ENCODE measurements around the gene KCNH8. TPM values are rescaled to one million over a fixed set of nuclear protein-coding genes. Genes with fewer than 3 reads are reported as not detected.

The KCNH8 gene
- total RNA-seq, 2 donors from 2014 or later = 0.75 TPM; not detected in 1

GRCh38 chr3:19274576-19274975 is 126.3 kb downstream of the KCNH8 start:
- no peaks in the 10 kb centered on the region for H3K9me3 ChIP-seq (ENCODE audit: control insufficient read depth, low read length, poor library complexity, severe bottlenecking)
- Mint-ChIP-seq H3K27me3 (no peaks in the 10 kb centered on the region), H3K27ac (no peak overlapping the region), H3K36me3 (ENCODE audit: low read depth) (no peaks in the 10 kb centered on the region), H3K4me1 (no peaks in the 10 kb centered on the region), H3K4me3 (no peak overlapping the region)
- DNase-seq (no peak), ATAC-seq (no peak)

- Mint-ChIP-seq H3K27me3 (no peaks in the 10 kb centered on the region), H3K4me3 (no peak overlapping the region), H3K27ac (no peak overlapping the region), H3K4me1 (no peaks in the 10 kb centered on the region), H3K36me3 (ENCODE audit: low read depth) (no peaks in the 10 kb centered on the region)
- H3K9me3 ChIP-seq (ENCODE audit: control insufficient read depth, low read length, poor library complexity, severe bottlenecking) = no peaks in the 10 kb centered on the region
- DNase-seq = no peak
- no peak for ATAC-seq
Observed at GRCh38 chr3:19284974-19285373, 136.7 kb downstream of the KCNH8 start.

GRCh38 chr3:19293295-19293694 is 145.0 kb downstream of the KCNH8 start:
- no peak for ATAC-seq
- Mint-ChIP-seq H3K4me3 (no peak overlapping the region), H3K27ac (no peak overlapping the region), H3K4me1 (no peaks in the 10 kb centered on the region), H3K36me3 (ENCODE audit: low read depth) (no peaks in the 10 kb centered on the region), H3K27me3 (no peaks in the 10 kb centered on the region)
- no peaks in the 10 kb centered on the region for H3K9me3 ChIP-seq (ENCODE audit: control insufficient read depth, low read length, poor library complexity, severe bottlenecking)
- DNase-seq = no peak

- Mint-ChIP-seq H3K4me1 (no peaks in the 10 kb centered on the region), H3K36me3 (ENCODE audit: low read depth) (no peaks in the 10 kb centered on the region), H3K27me3 (no peaks in the 10 kb centered on the region), H3K4me3 (no peak overlapping the region), H3K27ac (no peak overlapping the region)
- DNase-seq (no peak), ATAC-seq (no peak)
- no peaks in the 10 kb centered on the region for H3K9me3 ChIP-seq (ENCODE audit: control insufficient read depth, low read length, poor library complexity, severe bottlenecking)
Observed at GRCh38 chr3:19295208-19295607, 146.9 kb downstream of the KCNH8 start.

- ATAC-seq (no peak), DNase-seq (no peak)
- no peaks in the 10 kb centered on the region for H3K27me3 Mint-ChIP-seq
- no peaks in the 10 kb centered on the region for H3K9me3 ChIP-seq (ENCODE audit: control insufficient read depth, low read length, poor library complexity, severe bottlenecking)
- H3K4me3 Mint-ChIP-seq = no peak overlapping the region
- no peaks in the 10 kb centered on the region for H3K4me1 Mint-ChIP-seq
- H3K27ac Mint-ChIP-seq = no peak overlapping the region
- no peaks in the 10 kb centered on the region for H3K36me3 Mint-ChIP-seq (ENCODE audit: low read depth)
Observed at GRCh38 chr3:19331931-19332330, 183.6 kb downstream of the KCNH8 start.

- Mint-ChIP-seq H3K27ac (no peak overlapping the region), H3K36me3 (ENCODE audit: low read depth) (no peaks in the 10 kb centered on the region), H3K4me1 (no peaks in the 10 kb centered on the region), H3K4me3 (no peak overlapping the region), H3K27me3 (no peaks in the 10 kb centered on the region)
- no peak for ATAC-seq
- H3K9me3 ChIP-seq (ENCODE audit: control insufficient read depth, low read length, poor library complexity, severe bottlenecking) = no peaks in the 10 kb centered on the region
- no peak for DNase-seq
Observed at GRCh38 chr3:19334120-19334519, 185.8 kb downstream of the KCNH8 start.

GRCh38 chr3:19338769-19339168 is 190.5 kb downstream of the KCNH8 start:
- Mint-ChIP-seq H3K4me3 (no peak overlapping the region), H3K27ac (no peak overlapping the region), H3K27me3 (no peaks in the 10 kb centered on the region), H3K4me1 (no peaks in the 10 kb centered on the region), H3K36me3 (ENCODE audit: low read depth) (no peaks in the 10 kb centered on the region)
- H3K9me3 ChIP-seq (ENCODE audit: control insufficient read depth, low read length, poor library complexity, severe bottlenecking) = no peaks in the 10 kb centered on the region
- ATAC-seq (no peak), DNase-seq (no peak)

DNA sequence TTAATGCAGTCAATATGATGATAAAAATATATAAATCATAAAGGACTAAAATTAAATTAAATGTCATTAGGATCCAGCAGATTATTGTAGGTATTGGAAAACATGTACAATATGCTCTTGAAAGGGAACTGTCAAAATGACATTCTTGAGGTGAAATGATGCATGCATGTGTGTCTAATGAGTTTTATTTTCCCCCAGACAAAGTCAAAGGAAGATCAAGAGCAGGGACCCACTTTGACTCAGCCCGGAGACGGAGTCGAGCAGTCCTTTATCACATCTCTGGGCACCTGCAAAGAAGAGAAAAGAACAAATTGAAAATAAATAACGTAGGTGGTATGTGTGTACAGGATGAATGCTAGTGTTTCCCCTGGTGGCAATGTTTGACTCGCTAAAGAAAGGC is 194.1 kb downstream of the KCNH8 start:
- Mint-ChIP-seq H3K27ac (no peak overlapping the region), H3K4me1 (no peaks in the 10 kb centered on the region), H3K4me3 (no peak overlapping the region), H3K27me3 (peaks cover under 1% of the 10 kb centered on the region), H3K36me3 (ENCODE audit: low read depth) (no peaks in the 10 kb centered on the region)
- no peaks in the 10 kb centered on the region for H3K9me3 ChIP-seq (ENCODE audit: control insufficient read depth, low read length, poor library complexity, severe bottlenecking)
- ATAC-seq (no peak), DNase-seq (no peak)

DNA sequence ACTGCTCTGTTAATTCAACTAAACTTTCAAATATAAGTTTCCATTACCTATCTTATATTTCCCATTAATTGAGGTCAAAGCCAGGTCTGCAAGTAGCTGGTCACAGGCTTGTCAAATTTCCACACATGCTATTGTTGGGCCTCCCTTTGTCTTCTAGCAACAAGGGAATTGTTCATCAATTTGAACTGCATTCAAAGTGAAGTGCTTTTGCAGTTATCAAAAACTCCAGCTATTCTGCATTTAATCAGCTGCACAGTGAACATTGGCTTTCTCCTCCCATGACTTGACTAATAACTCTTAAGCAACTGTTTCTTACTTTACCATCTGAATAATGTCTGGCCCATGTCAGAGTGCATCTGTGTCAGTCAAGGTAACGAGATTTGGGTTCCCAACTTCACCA is 198.4 kb downstream of the KCNH8 start:
- no peaks in the 10 kb centered on the region for H3K36me3 Mint-ChIP-seq (ENCODE audit: low read depth)
- no peak overlapping the region for H3K4me3 Mint-ChIP-seq
- H3K27me3 Mint-ChIP-seq = peaks cover 13% of the 10 kb centered on the region
- no peak for DNase-seq
- H3K27ac Mint-ChIP-seq = no peak overlapping the region
- ATAC-seq = no peak
- H3K4me1 Mint-ChIP-seq = no peaks in the 10 kb centered on the region
- no peaks in the 10 kb centered on the region for H3K9me3 ChIP-seq (ENCODE audit: control insufficient read depth, low read length, poor library complexity, severe bottlenecking)

GRCh38 chr3:19347671-19348070 is 199.4 kb downstream of the KCNH8 start:
- no peaks in the 10 kb centered on the region for H3K9me3 ChIP-seq (ENCODE audit: control insufficient read depth, low read length, poor library complexity, severe bottlenecking)
- Mint-ChIP-seq H3K36me3 (ENCODE audit: low read depth) (no peaks in the 10 kb centered on the region), H3K4me3 (no peak overlapping the region), H3K27ac (no peak overlapping the region), H3K4me1 (no peaks in the 10 kb centered on the region), H3K27me3 (peaks cover 13% of the 10 kb centered on the region)
- ATAC-seq (peak; percentile 32), DNase-seq (no peak)

DNA sequence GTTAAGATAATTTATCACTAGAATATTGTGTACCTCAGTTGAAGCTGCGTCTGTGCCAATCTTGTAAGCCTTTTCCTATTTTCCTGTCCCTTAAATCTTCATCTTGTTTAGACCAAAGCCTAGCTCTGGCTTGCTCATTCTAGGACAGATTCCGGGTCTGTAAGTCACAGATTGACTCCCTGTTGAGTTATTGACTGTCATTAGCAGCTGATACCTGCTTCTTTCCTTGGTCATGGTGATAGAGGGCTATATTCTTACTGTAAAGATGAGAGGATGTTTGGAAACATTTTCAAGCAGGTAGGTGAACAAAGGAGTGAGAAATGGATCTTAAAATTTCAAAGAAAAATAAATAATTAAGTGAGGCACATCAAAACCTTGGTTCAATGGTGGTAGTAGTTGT is 200.2 kb downstream of the KCNH8 start:
- no peaks in the 10 kb centered on the region for H3K36me3 Mint-ChIP-seq (ENCODE audit: low read depth)
- no peak for DNase-seq
- ATAC-seq = no peak
- H3K27ac Mint-ChIP-seq = no peak overlapping the region
- no peaks in the 10 kb centered on the region for H3K9me3 ChIP-seq (ENCODE audit: control insufficient read depth, low read length, poor library complexity, severe bottlenecking)
- no peaks in the 10 kb centered on the region for H3K4me1 Mint-ChIP-seq
- H3K27me3 Mint-ChIP-seq = peaks cover 13% of the 10 kb centered on the region
- no peak overlapping the region for H3K4me3 Mint-ChIP-seq

- H3K27ac Mint-ChIP-seq = no peak overlapping the region
- H3K4me3 Mint-ChIP-seq = no peak overlapping the region
- H3K4me1 Mint-ChIP-seq = no peaks in the 10 kb centered on the region
- DNase-seq = no peak
- H3K9me3 ChIP-seq (ENCODE audit: control insufficient read depth, low read length, poor library complexity, severe bottlenecking) = no peaks in the 10 kb centered on the region
- peak; percentile 45 for ATAC-seq
- H3K27me3 Mint-ChIP-seq = peaks cover 13% of the 10 kb centered on the region
- no peaks in the 10 kb centered on the region for H3K36me3 Mint-ChIP-seq (ENCODE audit: low read depth)
Observed at GRCh38 chr3:19348941-19349564, 200.7 kb downstream of the KCNH8 start.

DNA sequence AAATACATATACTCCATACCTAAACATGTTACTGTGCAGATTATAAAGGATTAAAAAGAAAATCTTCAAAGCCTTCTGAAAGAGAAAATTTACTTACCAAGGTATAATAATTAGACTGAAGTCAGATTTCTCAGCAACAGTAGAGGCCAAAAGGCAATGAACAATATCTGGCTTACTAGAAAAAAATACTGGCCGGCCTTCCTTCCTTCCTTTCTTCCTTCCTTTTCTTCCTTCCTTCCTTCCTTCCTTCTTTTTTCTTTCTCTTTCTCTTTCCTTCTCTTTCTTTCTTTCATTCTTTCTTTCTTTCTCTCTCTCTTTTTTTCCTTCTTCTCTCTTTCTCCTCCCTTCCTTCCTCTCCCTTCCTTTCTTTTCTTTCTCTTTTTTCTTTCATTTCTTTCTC is 209.6 kb downstream of the KCNH8 start:
- Mint-ChIP-seq H3K36me3 (ENCODE audit: low read depth) (no peaks in the 10 kb centered on the region), H3K27ac (no peak overlapping the region), H3K4me3 (no peak overlapping the region), H3K4me1 (no peaks in the 10 kb centered on the region), H3K27me3 (no peaks in the 10 kb centered on the region)
- DNase-seq (no peak), ATAC-seq (no peak)
- H3K9me3 ChIP-seq (ENCODE audit: control insufficient read depth, low read length, poor library complexity, severe bottlenecking) = no peaks in the 10 kb centered on the region

GRCh38 chr3:19363071-19363470 is 214.8 kb downstream of the KCNH8 start:
- Mint-ChIP-seq H3K27ac (no peak overlapping the region), H3K4me1 (no peaks in the 10 kb centered on the region), H3K4me3 (no peak overlapping the region), H3K27me3 (no peaks in the 10 kb centered on the region), H3K36me3 (ENCODE audit: low read depth) (no peaks in the 10 kb centered on the region)
- H3K9me3 ChIP-seq (ENCODE audit: control insufficient read depth, low read length, poor library complexity, severe bottlenecking) = no peaks in the 10 kb centered on the region
- DNase-seq = no peak
- ATAC-seq = no peak
